ENCODE results near the gene OLFML2A.

OLFML2A gene

GRCh38 chr9:124790801-124791505 lies 14.0 kb downstream of the OLFML2A start:
- DNase-seq = no peak
- in situ Hi-C loops (cut with MboI; ENCODE audit: low pct_unique_long_range_greater_than_20kb, low sequenced_read_pairs) = no loop called here

- DNase-seq = no peak
- in situ Hi-C loops (cut with MboI; ENCODE audit: low pct_unique_long_range_greater_than_20kb, low sequenced_read_pairs) = no loop called here
These were observed 15.5 kb downstream of the OLFML2A start for GRCh38 chr9:124792257-124793014.

GRCh38 chr9:124793015-124793541 lies 16.1 kb downstream of the OLFML2A start:
- in situ Hi-C loops (cut with MboI; ENCODE audit: low pct_unique_long_range_greater_than_20kb, low sequenced_read_pairs) = no loop called here
- no peak for DNase-seq

GRCh38 chr9:124794902-124795491 lies 18.1 kb downstream of the OLFML2A start:
- in situ Hi-C loops (cut with MboI; ENCODE audit: low pct_unique_long_range_greater_than_20kb, low sequenced_read_pairs) = no loop called here
- DNase-seq = no peak

GRCh38 chr9:124795881-124796431 lies 19.0 kb downstream of the OLFML2A start:
- in situ Hi-C loops (cut with MboI; ENCODE audit: low pct_unique_long_range_greater_than_20kb, low sequenced_read_pairs) = no loop called here

GRCh38 chr9:124797343-124798103 lies 20.6 kb downstream of the OLFML2A start:
- no peak for DNase-seq
- in situ Hi-C loops (cut with MboI; ENCODE audit: low pct_unique_long_range_greater_than_20kb, low sequenced_read_pairs) = no loop called here

More at GRCh38 chr9:124795881-124796431, 19.0 kb downstream of the OLFML2A start:
- DNase-seq = no peak

- in situ Hi-C loops (cut with MboI; ENCODE audit: low pct_unique_long_range_greater_than_20kb, low sequenced_read_pairs) = no loop called here
These were observed 22.5 kb downstream of the OLFML2A start for GRCh38 chr9:124799274-124800006.

GRCh38 chr9:124800306-124801259 lies 23.6 kb downstream of the OLFML2A start:
- DNase-seq = no peak
- in situ Hi-C loops (cut with MboI; ENCODE audit: low pct_unique_long_range_greater_than_20kb, low sequenced_read_pairs) = no loop called here

More at GRCh38 chr9:124799274-124800006, 22.5 kb downstream of the OLFML2A start:
- DNase-seq = no peak

- DNase-seq = no peak
- in situ Hi-C loops (cut with MboI; ENCODE audit: low pct_unique_long_range_greater_than_20kb, low sequenced_read_pairs) = no loop called here
These were observed 24.4 kb downstream of the OLFML2A start for GRCh38 chr9:124801356-124801755.

GRCh38 chr9:124802426-124802825 lies 25.5 kb downstream of the OLFML2A start:
- no peak for DNase-seq
- in situ Hi-C loops (cut with MboI; ENCODE audit: low pct_unique_long_range_greater_than_20kb, low sequenced_read_pairs) = no loop called here

GRCh38 chr9:124803911-124804310 lies 27.0 kb downstream of the OLFML2A start:
- in situ Hi-C loops (cut with MboI; ENCODE audit: low pct_unique_long_range_greater_than_20kb, low sequenced_read_pairs) = no loop called here
- no peak for DNase-seq

GRCh38 chr9:124805186-124805585 lies 28.3 kb downstream of the OLFML2A start:
- no peak for DNase-seq
- in situ Hi-C loops (cut with MboI; ENCODE audit: low pct_unique_long_range_greater_than_20kb, low sequenced_read_pairs) = no loop called here

- in situ Hi-C loops (cut with MboI; ENCODE audit: low pct_unique_long_range_greater_than_20kb, low sequenced_read_pairs) = no loop called here
- DNase-seq = no peak
These were observed 31.5 kb downstream of the OLFML2A start for GRCh38 chr9:124808246-124808956.

- no peak for DNase-seq
- in situ Hi-C loops (cut with MboI; ENCODE audit: low pct_unique_long_range_greater_than_20kb, low sequenced_read_pairs) = no loop called here
These were observed 32.3 kb downstream of the OLFML2A start for GRCh38 chr9:124809211-124809610.

GRCh38 chr9:124809741-124810500 lies 33.0 kb downstream of the OLFML2A start:
- DNase-seq = no peak
- in situ Hi-C loops (cut with MboI; ENCODE audit: low pct_unique_long_range_greater_than_20kb, low sequenced_read_pairs) = no loop called here
